Activated CD8-positive, alpha-beta memory T cell treated with anti-CD3 and anti-CD28 coated beads for 36 hours (primary cell): ENCODE measurements around the gene DHX32. TPM values are rescaled to one million over a fixed set of nuclear protein-coding genes. Genes with fewer than 3 reads are reported as not detected.

Source experiments
- CTCF ChIA-PET: fragments of 350-600 bp; sonication (Branson Sonifier 250); formaldehyde crosslinking; loops from one replicate; lab custom pipeline; 2021; ENCODE audit warnings: antibody characterized with exemption; lab: Charles Lee
- POLR2A ChIA-PET: fragments of 350-600 bp; sonication (Branson Sonifier 250); formaldehyde crosslinking; loops from one replicate; lab custom pipeline; 2021; ENCODE audit warnings: antibody characterized with exemption; lab: Charles Lee
- total RNA-seq, 2 experiments: library from RNA; stranded (reverse); gene quantifications; one replicate each; pipeline ENCODE4 v1.2.3, GENCODE V29; 2021

Gene DHX32
- total RNA-seq, 2 experiments from 2014 or later, result 21.1 to 22.7 TPM

GRCh38 chr10:125822878-125823662 lies 58.0 kb downstream of the DHX32 start, which contains the start of the genes BCCIP and UROS:
Gene BCCIP, plus strand, starts transcription at chr10:125823546. Its CDS starts 12 bp downstream, at chr10:125823558.
Gene UROS, minus strand, starts transcription at chr10:125823258. Its CDS starts 6,759 bp downstream, at chr10:125816499.
- CTCF ChIA-PET, result interaction anchor here (0.7 kb wide), 1 partner anchor 33 kb away, joined by 3 read pairs; no protein-coding TSS in a partner anchor
- POLR2A ChIA-PET, result interaction anchor here (0.5 to 2.4 kb wide), 3 partner anchors 9 to 1041 kb away, joined by 4 to 13 read pairs (median 5); partner anchors contain the start of gene EDRF1

- POLR2A ChIA-PET, result no interaction called here
Measured at GRCh38 chr10:125820701-125821100, 60.4 kb downstream of the DHX32 start.

GRCh38 chr10:125817337-125817946 lies 63.6 kb downstream of the DHX32 start:
- CTCF ChIA-PET, result no interaction called here

More at GRCh38 chr10:125820701-125821100, 60.4 kb downstream of the DHX32 start:
- CTCF ChIA-PET, result no interaction called here

GRCh38 chr10:125816548-125816947 lies 64.5 kb downstream of the DHX32 start:
- ChIA-PET POLR2A (interaction anchor here (0.6 kb wide), 1 partner anchor 9 kb away, joined by 3 read pairs; no protein-coding TSS in a partner anchor), CTCF (no interaction called here)

More at GRCh38 chr10:125817337-125817946, 63.6 kb downstream of the DHX32 start:
- POLR2A ChIA-PET, result no interaction called here

GRCh38 chr10:125815764-125816163 lies 65.3 kb downstream of the DHX32 start:
- CTCF ChIA-PET, result no interaction called here
- POLR2A ChIA-PET, result no interaction called here

- ChIA-PET POLR2A (no interaction called here), CTCF (no interaction called here)
Measured at GRCh38 chr10:125812128-125812750, 68.9 kb downstream of the DHX32 start.

GRCh38 chr10:125811251-125811650 lies 69.8 kb downstream of the DHX32 start:
- CTCF ChIA-PET, result no interaction called here
- POLR2A ChIA-PET, result no interaction called here

GRCh38 chr10:125808047-125808446 lies 73.0 kb downstream of the DHX32 start:
- POLR2A ChIA-PET, result interaction anchor here (0.6 kb wide), 1 partner anchor 25 kb away, joined by 3 read pairs; no protein-coding TSS in a partner anchor
- CTCF ChIA-PET, result interaction anchor here (0.6 to 0.8 kb wide), 2 partner anchors 20 to 21 kb away, joined by 3 read pairs; no protein-coding TSS in a partner anchor

GRCh38 chr10:125802739-125803138 lies 78.4 kb downstream of the DHX32 start:
- CTCF ChIA-PET, result no interaction called here
- POLR2A ChIA-PET, result no interaction called here

- CTCF ChIA-PET, result no interaction called here
Measured at GRCh38 chr10:125802131-125802530, 79.0 kb downstream of the DHX32 start.

GRCh38 chr10:125801574-125801973 lies 79.5 kb downstream of the DHX32 start:
- ChIA-PET CTCF (interaction anchor here (0.6 kb wide), 1 partner anchor 624 kb away, joined by 3 read pairs; no protein-coding TSS in a partner anchor), POLR2A (no interaction called here)

More at GRCh38 chr10:125802131-125802530, 79.0 kb downstream of the DHX32 start:
- POLR2A ChIA-PET, result no interaction called here

GRCh38 chr10:125799451-125800182 lies 81.5 kb downstream of the DHX32 start:
- CTCF ChIA-PET, result no interaction called here
- POLR2A ChIA-PET, result no interaction called here

GRCh38 chr10:125797994-125798662 lies 83.0 kb downstream of the DHX32 start:
- POLR2A ChIA-PET, result no interaction called here

GRCh38 chr10:125797424-125797823 lies 83.7 kb downstream of the DHX32 start:
- ChIA-PET POLR2A (interaction anchor here (0.5 kb wide), 1 partner anchor 72 kb away, joined by 3 read pairs; no protein-coding TSS in a partner anchor), CTCF (no interaction called here)

More at GRCh38 chr10:125797994-125798662, 83.0 kb downstream of the DHX32 start:
- CTCF ChIA-PET, result no interaction called here

- CTCF ChIA-PET, result no interaction called here
- POLR2A ChIA-PET, result no interaction called here
Measured at GRCh38 chr10:125795637-125796190, 85.4 kb downstream of the DHX32 start.

- ChIA-PET POLR2A (no interaction called here), CTCF (no interaction called here)
Measured at GRCh38 chr10:125795128-125795527, 86.0 kb downstream of the DHX32 start.

- ChIA-PET POLR2A (no interaction called here), CTCF (no interaction called here)
Measured at GRCh38 chr10:125792342-125793300, 88.5 kb downstream of the DHX32 start.
